H9 (cell line): ENCODE data around the gene GOLGA6L24. TPM values are rescaled to one million over a fixed set of nuclear protein-coding genes. Genes with fewer than 3 reads are reported as not detected.
"Not testable (repeated sequence)": the region's sequence is repeated elsewhere in the genome, so short reads cannot be mapped to it uniquely, and the experiment has no call there.

Source experiments
- DNase-seq: peaks from one replicate; pipeline ENCODE4 v3.0.0-alpha.2; 2017
- H2AFZ ChIP-seq: one replicate; pipeline ENCODE4 v1.6.1; 2013; ENCODE audit warnings: mild to moderate bottlenecking, low read length, control low read depth, moderate library complexity
- H2AK5ac ChIP-seq: 2 replicates; pipeline ENCODE4 v1.6.1; 2013; ENCODE audit warnings: low read length, control low read depth, mixed read lengths; ENCODE audit not compliant: insufficient read length
- H2BK120ac ChIP-seq: one replicate; pipeline ENCODE4 v1.6.1; 2013; ENCODE audit warnings: low read depth, mild to moderate bottlenecking, low read length, control low read depth, inconsistent platforms; ENCODE audit not compliant: poor library complexity, severe bottlenecking
- H2BK12ac ChIP-seq: 2 replicates; pipeline ENCODE4 v1.6.1; 2013; ENCODE audit warnings: low read length, control low read depth, mixed read lengths, low read depth; ENCODE audit not compliant: insufficient read length
- H2BK15ac ChIP-seq: 2 replicates; pipeline ENCODE4 v1.6.1; 2013; ENCODE audit warnings: low read depth, low read length, control low read depth
- H2BK20ac ChIP-seq: one replicate; pipeline ENCODE4 v1.6.1; 2013; ENCODE audit warnings: low read depth, mild to moderate bottlenecking, low read length, control low read depth, inconsistent platforms; ENCODE audit not compliant: poor library complexity, severe bottlenecking
- H2BK5ac ChIP-seq: 2 replicates; pipeline ENCODE4 v1.6.1; 2013; ENCODE audit warnings: low read length, control low read depth, mixed read lengths; ENCODE audit not compliant: insufficient read length
- H3K14ac ChIP-seq: 2 replicates; pipeline ENCODE4 v1.6.1; 2013; ENCODE audit warnings: low read length, control low read depth; ENCODE audit not compliant: insufficient read depth
- H3K18ac ChIP-seq: 2 replicates; pipeline ENCODE4 v1.6.1; 2013; ENCODE audit warnings: low read depth, mild to moderate bottlenecking, mixed read lengths, low read length, control low read depth; ENCODE audit not compliant: insufficient read length
- H3K23ac ChIP-seq: 2 replicates; pipeline ENCODE4 v1.6.1; 2013; ENCODE audit warnings: low read length, control low read depth, mixed read lengths, low read depth; ENCODE audit not compliant: insufficient read length
- H3K23me2 ChIP-seq: 2 replicates; pipeline ENCODE4 v1.6.1; 2013; ENCODE audit warnings: low read depth, mild to moderate bottlenecking, mixed read lengths, low read length, control low read depth; ENCODE audit not compliant: insufficient read length, poor library complexity, severe bottlenecking
- H3K27ac ChIP-seq: 2 replicates; pipeline ENCODE4 v1.5.1; 2013; ENCODE audit warnings: low read length, control low read depth, mixed read lengths, low read depth; ENCODE audit not compliant: insufficient read length
- H3K27me3 ChIP-seq: 2 replicates; pipeline ENCODE4 v1.6.1; 2013; ENCODE audit warnings: low read length, control low read depth, inconsistent platforms; ENCODE audit not compliant: insufficient read depth
- H3K4ac ChIP-seq: 2 replicates; pipeline ENCODE4 v1.6.1; 2013; ENCODE audit warnings: low read depth, mild to moderate bottlenecking, control low read depth, inconsistent platforms, low read length, moderate library complexity
- H3K4me1 ChIP-seq: 2 replicates; pipeline ENCODE4 v1.6.1; 2013; ENCODE audit warnings: low read length, control low read depth, inconsistent platforms; ENCODE audit not compliant: insufficient read depth
- H3K4me2 ChIP-seq: 2 replicates; pipeline ENCODE4 v1.6.1; 2013; ENCODE audit warnings: low read length, control low read depth, mixed read lengths; ENCODE audit not compliant: insufficient read length, insufficient read depth
- H3K56ac ChIP-seq: 2 replicates; pipeline ENCODE4 v1.6.1; 2013; ENCODE audit warnings: low read depth, mild to moderate bottlenecking, mixed read lengths, low read length, control low read depth; ENCODE audit not compliant: insufficient read length
- H3K79me1 ChIP-seq: 2 replicates; pipeline ENCODE4 v1.6.1; 2013; ENCODE audit warnings: low read depth, mild to moderate bottlenecking, moderate library complexity, low read length, control low read depth, inconsistent platforms; ENCODE audit not compliant: insufficient read depth, poor library complexity, severe bottlenecking
- H3K79me2 ChIP-seq: 2 replicates; pipeline ENCODE4 v1.6.1; 2013; ENCODE audit warnings: low read length, control low read depth, inconsistent platforms; ENCODE audit not compliant: insufficient read depth
- H3K9ac ChIP-seq: 2 replicates; pipeline ENCODE4 v1.6.1; 2013; ENCODE audit warnings: low read length, control low read depth, mixed read lengths; ENCODE audit not compliant: insufficient read length; ENCODE audit errors: extremely low read depth
- H3K9me3 ChIP-seq: one replicate; pipeline ENCODE4 v1.6.1; 2013; ENCODE audit warnings: low read depth, low read length, inconsistent platforms; ENCODE audit not compliant: control insufficient read depth
- H3T11ph ChIP-seq: one replicate; pipeline ENCODE4 v1.6.1; 2013; ENCODE audit warnings: mild to moderate bottlenecking, low read length, control low read depth, inconsistent platforms
- H4K20me1 ChIP-seq: one replicate; pipeline ENCODE4 v1.6.1; 2013; ENCODE audit not compliant: control insufficient read depth, insufficient read length, insufficient read depth
- H4K5ac ChIP-seq: 2 replicates; pipeline ENCODE4 v1.6.1; 2013; ENCODE audit warnings: low read depth, mild to moderate bottlenecking, mixed read lengths, low read length, control low read depth; ENCODE audit not compliant: insufficient read length
- H4K8ac ChIP-seq: replicated peaks from 2 replicates; pipeline ENCODE4 v1.6.1; 2013; ENCODE audit warnings: low read length, control low read depth, mixed read lengths, low read depth; ENCODE audit not compliant: insufficient read length
- H4K91ac ChIP-seq: 2 replicates; pipeline ENCODE4 v1.6.1; 2013; ENCODE audit warnings: low read depth, mild to moderate bottlenecking, moderate library complexity, mixed read lengths, low read length, control low read depth; ENCODE audit not compliant: insufficient read length
- H3K27ac Mint-ChIP-seq, 3 experiments: 2 replicates in 2 of 3; 3 replicates in 1 of 3; pipeline ENCODE4 v1.8.0; 2020 to 2021; ENCODE audit warnings: mixed read lengths in 3 of 3, mild to moderate bottlenecking in 1 of 3, moderate library complexity in 1 of 3
- H3K27me3 Mint-ChIP-seq: 2 replicates; pipeline ENCODE4 v1.8.0; 2021; ENCODE audit warnings: low read depth, mild to moderate bottlenecking, moderate library complexity, mixed read lengths
- H3K36me3 Mint-ChIP-seq, 3 experiments: 2 replicates in 2 of 3; 3 replicates in 1 of 3; pipeline ENCODE4 v1.8.0; 2020 to 2021; ENCODE audit warnings: low read depth in 3 of 3, mixed read lengths in 3 of 3; ENCODE audit not compliant: insufficient read depth in 1 of 3
- H3K4me1 Mint-ChIP-seq, 2 experiments: 2 replicates each; pipeline ENCODE4 v1.8.0; 2020; ENCODE audit warnings: mixed read lengths in 2 of 2
- H3K4me3 Mint-ChIP-seq, 2 experiments: 2 replicates in 1 of 2; 3 replicates in 1 of 2; pipeline ENCODE4 v1.8.0; 2020 to 2021; ENCODE audit warnings: mild to moderate bottlenecking in 2 of 2, mixed read lengths in 2 of 2, moderate library complexity in 1 of 2
- H3K9me3 Mint-ChIP-seq, 2 experiments: 2 replicates in 1 of 2; 3 replicates in 1 of 2; pipeline ENCODE4 v1.8.0; 2020; ENCODE audit warnings: mild to moderate bottlenecking in 2 of 2, mixed read lengths in 2 of 2, moderate library complexity in 1 of 2
- WGBS: extraction: QIAGEN DNeasy Blood & Tissue Kit; methylation state at CpG from one replicate; pipeline ENCODE4 v1.1.7; 2013; ENCODE audit warnings: missing lambda C conversion rate, low lambda C conversion rate, mixed read lengths; ENCODE audit not compliant: insufficient read length; ENCODE audit errors: extremely low coverage; 5-methylcytosine and 5-hydroxymethylcytosine counted together
- total RNA-seq: library from RNA; stranded (reverse); gene quantifications from 2 replicates; pipeline ENCODE4 v1.2.1, GENCODE V29; 2021

GOLGA6L24 gene
- total RNA-seq, 1 experiment from 2014 or later = not detected

DNA sequence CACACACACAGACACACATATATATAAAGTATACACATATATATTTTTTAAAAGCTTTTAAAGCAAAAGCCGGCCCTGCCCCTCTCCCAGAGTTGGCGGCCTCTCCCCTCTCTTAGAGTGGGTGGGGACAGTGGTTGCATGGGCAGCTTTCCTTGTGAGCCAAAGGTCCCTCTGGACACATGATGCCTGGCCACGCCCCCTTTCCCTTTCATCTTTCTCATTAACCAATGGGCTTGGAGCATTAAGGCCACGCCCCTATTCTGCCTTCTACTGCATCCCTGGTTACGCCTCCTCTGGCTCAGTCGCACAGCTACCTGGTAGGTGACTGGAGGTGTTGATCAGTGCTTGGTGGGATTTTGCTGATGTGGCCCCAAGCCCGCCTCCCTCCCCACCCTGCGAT, 20.5 kb upstream of the GOLGA6L24 start, which contains the start of gene GOLGA8F:
Gene GOLGA8F (plus strand): TSS at position 301 of the 400 bp plus-strand sequence. CDS start 98 bp downstream, at position 399.
- H3K23ac ChIP-seq, H3K4ac ChIP-seq, H2BK15ac ChIP-seq, H4K91ac ChIP-seq, H3K27ac ChIP-seq, H2BK20ac ChIP-seq, H3K27ac Mint-ChIP-seq, H3K27me3 Mint-ChIP-seq, H3K4me3 Mint-ChIP-seq, H3K79me2 ChIP-seq, H3K36me3 Mint-ChIP-seq, H2BK120ac ChIP-seq, H2BK12ac ChIP-seq, DNase-seq, H3K18ac ChIP-seq, H3K14ac ChIP-seq, H3K23me2 ChIP-seq, H3K56ac ChIP-seq, H3K9me3 Mint-ChIP-seq, H4K20me1 ChIP-seq, H4K5ac ChIP-seq, H2AFZ ChIP-seq, H3K27me3 ChIP-seq, H3K79me1 ChIP-seq, H2BK5ac ChIP-seq, H3K4me1 Mint-ChIP-seq, H3K4me1 ChIP-seq, H3K9me3 ChIP-seq, H3K9ac ChIP-seq, H3K4me2 ChIP-seq, H3T11ph ChIP-seq, H2AK5ac ChIP-seq, H4K8ac ChIP-seq: not testable (repeated sequence)
- no CpG with 5 or more reads among the region's 8 CpGs for WGBS

DNA sequence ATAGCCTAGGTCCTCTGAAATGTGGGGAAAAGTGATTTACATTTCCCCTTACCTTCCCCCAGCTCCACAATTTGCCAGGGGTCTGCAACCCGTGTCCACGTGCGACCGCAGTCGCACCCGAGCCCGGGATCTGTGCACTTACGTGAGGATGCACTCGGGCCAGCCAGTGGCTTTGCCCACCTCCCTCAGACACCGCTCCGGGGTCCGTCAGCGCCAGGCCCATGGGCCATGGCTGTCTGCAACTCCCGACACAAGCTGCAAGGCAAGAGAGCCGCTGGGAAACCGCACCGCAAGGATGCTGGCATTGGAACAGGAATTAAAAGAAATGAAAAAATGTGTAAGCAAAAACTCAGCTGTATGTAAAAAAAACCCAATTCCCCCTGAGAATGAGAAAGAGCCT, 7.6 kb upstream of the GOLGA6L24 start:
- H4K91ac ChIP-seq, H3K9me3 ChIP-seq, H2BK5ac ChIP-seq, H2BK20ac ChIP-seq, H3K4me1 ChIP-seq, H3K36me3 Mint-ChIP-seq, H3T11ph ChIP-seq, H3K4ac ChIP-seq, H3K27ac Mint-ChIP-seq, H3K4me2 ChIP-seq, DNase-seq, H2AFZ ChIP-seq, H3K23me2 ChIP-seq, H4K8ac ChIP-seq, H2BK120ac ChIP-seq, H4K5ac ChIP-seq, H3K56ac ChIP-seq, H3K4me1 Mint-ChIP-seq, H3K27me3 Mint-ChIP-seq, H3K79me1 ChIP-seq, H2BK15ac ChIP-seq, H3K27ac ChIP-seq, H3K9me3 Mint-ChIP-seq, H4K20me1 ChIP-seq, H3K23ac ChIP-seq, H3K27me3 ChIP-seq, H3K14ac ChIP-seq, H3K18ac ChIP-seq, H2BK12ac ChIP-seq, H3K79me2 ChIP-seq, H3K9ac ChIP-seq, H2AK5ac ChIP-seq, H3K4me3 Mint-ChIP-seq: not testable (repeated sequence)
- no CpG with 5 or more reads among the region's 17 CpGs for WGBS
